Mesodermal cell (in vitro differentiated cells): Measurements from ENCODE around the gene LRRC25.
A peak's percentile ranks its signal among the peaks of the same experiment; 100 is the strongest.

ENCODE experiments used
- H3K27ac ChIP-seq: 2 replicates; pipeline ENCODE4 v1.7.0; 2013; ENCODE audit warnings: mild to moderate bottlenecking, low read depth, low read length, moderate library complexity; ENCODE audit not compliant: severe bottlenecking
- H3K36me3 ChIP-seq: 2 replicates; pipeline ENCODE4 v1.7.1; 2013; ENCODE audit warnings: mild to moderate bottlenecking, low read length, moderate library complexity; ENCODE audit not compliant: control insufficient read depth, insufficient read depth
- H3K4me1 ChIP-seq: one replicate; pipeline ENCODE4 v1.7.1; 2013; ENCODE audit warnings: mild to moderate bottlenecking, low read length; ENCODE audit not compliant: insufficient read depth, control insufficient read depth, poor library complexity, severe bottlenecking
- H3K4me3 ChIP-seq: 2 replicates; pipeline ENCODE4 v1.7.0; 2013; ENCODE audit warnings: low read length, control low read depth, mild to moderate bottlenecking; ENCODE audit not compliant: insufficient read depth, poor library complexity, severe bottlenecking; ENCODE audit errors: extremely low read depth
- H3K9me3 ChIP-seq: 2 replicates; pipeline ENCODE4 v1.7.1; 2013; ENCODE audit warnings: mild to moderate bottlenecking, low read length, moderate library complexity; ENCODE audit not compliant: control insufficient read depth
- WGBS, 2 experiments: methylation state at CpG; one replicate each; pipeline ENCODE4 v1.1.5; 2013; ENCODE audit warnings: missing lambda C conversion rate in 2 of 2; ENCODE audit not compliant: insufficient coverage in 2 of 2; 5-methylcytosine and 5-hydroxymethylcytosine counted together

The LRRC25 gene

DNA sequence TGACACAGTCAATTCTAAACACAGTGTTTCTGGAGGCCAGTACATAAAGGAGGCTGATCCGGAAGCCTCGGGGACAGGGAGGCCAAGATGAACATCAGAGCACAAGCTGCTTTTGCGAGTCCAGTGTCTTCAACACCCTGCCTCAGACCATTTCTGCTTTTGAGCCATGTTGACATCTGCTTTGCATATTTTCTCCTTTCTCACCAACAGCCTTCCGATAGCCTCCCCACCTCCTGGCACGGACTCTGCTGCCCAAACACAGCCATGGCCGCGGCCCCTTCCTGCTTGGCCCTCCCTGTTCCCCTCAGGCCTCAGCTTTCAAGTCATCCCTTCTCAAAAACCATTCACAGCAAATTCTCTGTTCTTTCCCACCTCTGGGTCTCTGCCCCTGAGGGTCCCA is 3.6 kb downstream of the LRRC25 start:
- H3K9me3 ChIP-seq = no peaks in the 10 kb centered on the region
- peaks cover 8% of the 10 kb centered on the region for H3K36me3 ChIP-seq
- no peak overlapping the region for H3K27ac ChIP-seq
- no peak overlapping the region for H3K4me3 ChIP-seq
- H3K4me1 ChIP-seq = no peaks in the 10 kb centered on the region
- WGBS, 2 experiments = 87 to 89% methylated on average over 7 of the region's 7 CpGs

DNA sequence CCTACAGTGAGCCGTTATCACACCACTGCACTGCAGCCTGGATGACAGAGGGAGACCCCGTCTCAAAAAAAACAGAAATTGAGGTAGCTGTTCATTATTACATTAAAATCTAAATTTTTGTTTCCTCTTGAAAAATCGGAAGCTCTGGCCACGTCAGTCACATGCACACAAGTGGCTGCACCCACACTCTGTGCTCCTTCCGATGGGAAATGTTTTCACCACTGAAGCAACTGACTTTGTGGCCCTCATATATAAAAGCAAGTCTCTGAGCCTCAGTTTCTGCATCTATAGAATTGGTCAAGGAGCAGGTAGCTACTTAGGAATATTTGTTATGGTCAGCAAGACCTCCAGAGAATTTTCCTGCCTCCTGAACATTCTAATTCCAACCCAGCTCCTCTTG is 4.5 kb downstream of the LRRC25 start:
- H3K9me3 ChIP-seq = no peaks in the 10 kb centered on the region
- peaks cover 11% of the 10 kb centered on the region for H3K36me3 ChIP-seq
- WGBS, 2 experiments = 95 to 100% methylated on average over 3 to 4 of the region's 5 CpGs
- no peak overlapping the region for H3K4me3 ChIP-seq
- no peak overlapping the region for H3K27ac ChIP-seq
- H3K4me1 ChIP-seq = no peaks in the 10 kb centered on the region

DNA sequence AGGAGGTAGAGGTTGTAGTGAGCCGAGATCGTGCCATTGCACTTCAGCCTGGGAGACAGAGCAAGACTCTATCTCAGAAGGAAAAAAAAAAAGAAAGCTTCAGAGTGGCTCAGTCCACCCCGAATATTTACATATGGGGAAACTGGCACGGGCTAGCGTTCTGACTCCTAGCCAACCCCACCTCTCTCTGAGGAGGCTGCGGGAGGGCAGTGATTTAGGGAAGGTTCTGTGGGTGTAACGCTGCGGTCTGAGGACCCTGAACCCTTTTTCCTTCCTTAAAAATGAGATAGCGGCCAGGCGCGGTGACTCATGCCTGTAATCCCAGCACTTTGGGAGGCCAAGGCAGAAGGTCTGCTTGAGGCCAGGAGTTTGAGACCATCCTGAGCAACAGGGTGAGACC is 5.0 kb downstream of the LRRC25 start:
- 93 to 98% methylated on average over 5 to 6 of the region's 11 CpGs for WGBS, 2 experiments
- no peak overlapping the region for H3K27ac ChIP-seq
- H3K9me3 ChIP-seq = no peaks in the 10 kb centered on the region
- peaks cover 11% of the 10 kb centered on the region for H3K36me3 ChIP-seq
- no peaks in the 10 kb centered on the region for H3K4me1 ChIP-seq
- no peak overlapping the region for H3K4me3 ChIP-seq

DNA sequence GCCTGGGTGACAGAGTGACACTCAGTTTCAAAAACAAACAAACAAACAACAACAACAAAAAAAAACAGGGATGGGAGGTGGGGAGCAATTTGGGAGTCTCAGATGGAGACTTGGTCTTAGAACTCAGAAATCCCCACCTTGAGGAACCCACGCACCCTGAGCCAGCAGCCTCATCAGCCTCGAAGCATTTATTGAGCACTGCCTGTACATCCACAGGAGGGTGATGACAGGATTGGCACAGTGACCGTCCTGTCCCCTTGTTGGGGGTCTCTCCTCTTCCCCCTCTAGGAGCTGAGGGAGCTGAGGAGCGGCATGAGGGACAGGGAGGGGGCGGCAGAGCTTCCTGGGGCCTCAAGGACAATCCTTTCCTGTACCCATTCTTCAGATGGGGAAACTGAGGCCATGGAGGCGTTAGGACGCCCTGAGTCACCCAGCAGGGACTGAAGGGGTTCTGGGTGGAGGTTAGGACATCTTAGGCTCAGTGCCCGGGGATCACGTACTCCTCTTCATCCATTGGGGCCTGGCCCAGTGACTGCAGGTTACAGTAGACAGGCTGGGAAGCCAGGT is 5.8 kb downstream of the LRRC25 start:
- WGBS, 2 experiments = 90 to 97% methylated on average over 3 to 6 of the region's 9 CpGs
- Histone ChIP-seq H3K4me3 (no peak overlapping the region), H3K9me3 (no peaks in the 10 kb centered on the region)

DNA sequence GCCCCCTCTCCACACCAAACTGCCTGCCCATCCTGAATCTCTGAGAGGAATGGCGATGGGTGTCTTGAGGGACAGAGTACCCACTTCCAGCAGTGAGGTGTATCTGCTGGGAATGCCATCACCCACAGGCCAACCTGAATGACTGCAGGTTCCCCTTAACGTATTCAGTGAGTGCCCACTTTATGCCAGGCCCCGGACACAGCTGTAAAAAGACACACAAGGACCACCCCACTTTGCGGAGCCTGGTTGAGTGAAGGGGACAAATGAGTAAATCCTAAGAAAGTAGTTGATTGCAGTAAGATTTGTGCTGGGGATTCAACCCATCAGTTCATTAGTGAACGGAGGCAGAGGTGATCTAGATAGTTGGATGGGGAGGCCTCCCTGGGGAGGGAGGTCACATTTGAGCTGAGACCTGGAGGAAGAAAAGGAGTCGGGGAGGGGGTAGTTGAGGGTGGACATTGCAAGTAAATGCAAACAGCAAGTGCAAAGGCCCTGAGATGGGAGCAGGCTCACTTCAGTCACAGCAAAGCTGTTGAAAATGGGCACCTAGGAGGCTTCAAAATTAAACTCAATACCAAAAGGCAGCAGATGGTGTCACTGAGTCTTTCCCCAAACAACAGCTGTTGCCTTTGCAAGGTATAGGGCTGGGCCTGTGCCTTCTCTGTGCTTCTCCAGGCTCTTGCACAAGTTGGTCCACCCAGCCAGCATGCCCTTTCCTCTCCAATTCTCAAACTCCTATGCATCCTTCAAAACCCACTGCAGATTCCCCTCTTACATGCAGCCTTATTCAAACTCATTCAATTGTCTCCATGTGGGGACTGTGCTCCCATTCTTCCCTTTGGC is 7.1 kb downstream of the LRRC25 start:
- H3K9me3 ChIP-seq = no peaks in the 10 kb centered on the region
- H3K4me1 ChIP-seq = peaks cover 15% of the 10 kb centered on the region
- WGBS, 2 experiments = 75 to 86% methylated on average over 2 to 5 of the region's 6 CpGs
- H3K36me3 ChIP-seq = peaks cover 11% of the 10 kb centered on the region
- no peak overlapping the region for H3K27ac ChIP-seq
- no peak overlapping the region for H3K4me3 ChIP-seq

More for the DNA sequence above, 5.8 kb downstream of the LRRC25 start:
- Histone ChIP-seq H3K36me3 (peaks cover 11% of the 10 kb centered on the region), H3K4me1 (peaks cover 5% of the 10 kb centered on the region), H3K27ac (no peak overlapping the region)

DNA sequence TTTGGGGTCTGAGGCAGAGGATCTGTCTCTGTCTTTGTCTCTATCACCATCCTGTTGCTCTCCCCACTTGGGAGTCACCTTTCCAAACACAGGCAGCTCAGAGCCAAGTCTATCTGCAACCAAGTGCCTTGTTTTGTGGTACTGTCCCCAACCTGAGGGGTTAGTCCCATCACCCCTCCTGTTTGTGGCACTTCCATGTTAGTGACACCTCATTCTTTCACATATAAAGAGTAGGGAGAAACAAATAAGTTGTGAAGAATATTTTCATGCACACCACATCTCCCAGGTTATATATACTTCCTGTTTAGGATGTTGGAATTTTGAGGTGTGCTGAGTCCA is 7.7 kb downstream of the LRRC25 start:
- Histone ChIP-seq H3K9me3 (no peaks in the 10 kb centered on the region), H3K27ac (no peak overlapping the region), H3K4me1 (peaks cover 19% of the 10 kb centered on the region), H3K4me3 (no peak overlapping the region), H3K36me3 (peaks cover 11% of the 10 kb centered on the region)

DNA sequence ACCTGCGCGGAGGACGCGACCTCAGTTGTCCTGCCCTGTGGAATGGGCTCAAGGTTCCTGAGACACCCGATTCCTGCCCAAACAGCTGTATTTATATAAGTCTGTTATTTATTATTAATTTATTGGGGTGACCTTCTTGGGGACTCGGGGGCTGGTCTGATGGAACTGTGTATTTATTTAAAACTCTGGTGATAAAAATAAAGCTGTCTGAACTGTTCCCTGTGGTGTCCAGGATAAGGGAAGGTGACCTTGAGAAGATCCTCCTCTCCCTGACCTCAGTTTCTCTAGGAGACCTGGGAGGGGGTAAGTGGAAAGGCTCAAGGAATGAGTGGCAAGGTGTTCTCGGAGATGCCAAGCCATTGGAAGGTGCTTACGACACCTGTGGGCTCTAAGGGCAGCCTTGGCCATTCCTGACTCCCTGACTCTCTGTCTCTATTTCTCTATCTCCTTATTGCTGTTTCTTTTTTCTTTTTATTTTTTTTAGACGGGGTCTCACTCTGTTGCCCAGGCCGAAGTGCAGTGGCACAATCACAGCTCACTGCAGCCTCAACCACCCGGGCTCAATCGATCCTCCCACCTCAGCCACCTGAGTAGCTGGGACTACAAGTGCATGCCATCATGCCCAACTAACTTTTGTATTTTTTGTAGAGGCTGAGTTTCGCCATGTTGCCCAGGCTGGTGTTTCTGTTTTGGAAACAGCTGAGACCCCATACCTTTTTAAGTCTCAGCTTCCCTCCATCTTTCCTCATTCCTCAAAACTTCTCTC is 8.3 kb downstream of the LRRC25 start:
- Histone ChIP-seq H3K4me1 (peaks cover 19% of the 10 kb centered on the region), H3K4me3 (peak overlapping the region; percentile 47), H3K9me3 (no peaks in the 10 kb centered on the region), H3K36me3 (peaks cover 11% of the 10 kb centered on the region), H3K27ac (no peak overlapping the region)
- WGBS, 2 experiments = 97 to 100% methylated on average over 7 to 10 of the region's 13 CpGs

DNA sequence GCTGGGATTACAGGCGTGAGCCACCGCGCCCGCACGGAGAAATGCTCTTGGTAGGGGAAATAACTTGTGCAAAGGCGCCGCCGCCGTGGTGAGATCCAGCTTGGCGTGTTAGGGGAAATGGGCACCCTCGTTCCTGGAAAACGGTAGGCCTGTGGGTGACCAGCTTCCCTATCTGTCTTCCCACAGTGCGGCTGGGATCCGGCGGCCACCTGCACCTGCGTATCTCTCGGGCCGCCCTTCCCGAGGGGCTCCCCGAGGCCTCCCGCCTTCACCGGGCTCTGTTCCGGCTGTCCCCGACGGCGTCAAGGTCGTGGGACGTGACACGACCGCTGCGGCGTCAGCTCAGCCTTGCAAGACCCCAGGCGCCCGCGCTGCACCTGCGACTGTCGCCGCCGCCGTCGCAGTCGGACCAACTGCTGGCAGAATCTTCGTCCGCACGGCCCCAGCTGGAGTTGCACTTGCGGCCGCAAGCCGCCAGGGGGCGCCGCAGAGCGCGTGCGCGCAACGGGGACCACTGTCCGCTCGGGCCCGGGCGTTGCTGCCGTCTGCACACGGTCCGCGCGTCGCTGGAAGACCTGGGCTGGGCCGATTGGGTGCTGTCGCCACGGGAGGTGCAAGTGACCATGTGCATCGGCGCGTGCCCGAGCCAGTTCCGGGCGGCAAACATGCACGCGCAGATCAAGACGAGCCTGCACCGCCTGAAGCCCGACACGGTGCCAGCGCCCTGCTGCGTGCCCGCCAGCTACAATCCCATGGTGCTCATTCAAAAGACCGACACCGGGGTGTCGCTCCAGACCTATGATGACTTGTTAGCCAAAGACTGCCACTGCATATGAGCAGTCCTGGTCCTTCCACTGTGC is 9.1 kb downstream of the LRRC25 start:
- Histone ChIP-seq H3K4me3 (peak overlapping the region; percentile 47), H3K27ac (no peak overlapping the region), H3K4me1 (peaks cover 19% of the 10 kb centered on the region), H3K9me3 (no peaks in the 10 kb centered on the region), H3K36me3 (peaks cover 11% of the 10 kb centered on the region)
- WGBS, 2 experiments = 29 to 31% methylated on average over 82 to 86 of the region's 86 CpGs

DNA sequence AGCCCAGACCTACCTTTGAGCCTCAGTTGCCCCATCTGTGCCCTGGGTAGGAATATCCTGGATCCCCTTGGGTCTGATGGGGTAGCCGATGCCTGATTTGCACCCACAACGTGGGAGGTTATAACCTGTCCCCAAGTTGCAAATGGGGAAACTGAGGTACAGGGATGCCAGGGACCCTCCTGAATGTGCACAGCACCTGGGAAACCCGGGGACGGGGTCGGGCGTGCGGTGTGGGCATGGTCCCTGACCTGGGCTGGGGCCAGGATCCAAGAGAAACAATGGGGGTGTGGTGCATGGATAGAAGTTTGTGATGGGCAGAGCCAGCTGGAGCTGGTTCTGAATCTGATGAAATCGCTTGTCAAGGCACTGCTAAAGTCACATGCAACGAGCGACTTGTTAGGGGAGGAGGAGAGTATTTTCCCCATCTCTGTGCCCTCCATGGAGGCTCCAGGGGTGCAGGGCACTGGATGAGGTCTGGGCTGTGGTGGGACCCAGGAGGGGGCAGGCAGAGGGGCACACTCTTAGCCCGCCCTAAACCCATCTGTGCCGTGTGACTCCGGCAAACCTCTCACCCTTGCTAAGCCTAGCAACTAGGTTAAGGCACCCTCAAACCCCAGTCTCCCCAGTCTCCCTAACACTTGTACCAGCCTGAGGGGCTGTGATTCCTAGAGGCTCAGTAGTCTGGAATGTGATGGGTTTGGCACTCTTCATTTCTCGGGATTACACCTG is 10.7 kb downstream of the LRRC25 start:
- Histone ChIP-seq H3K4me1 (peaks cover 31% of the 10 kb centered on the region), H3K36me3 (peaks cover 11% of the 10 kb centered on the region), H3K27ac (no peak overlapping the region), H3K4me3 (peak overlapping the region; percentile 47), H3K9me3 (no peaks in the 10 kb centered on the region)
- 87 to 93% methylated on average over 12 to 13 of the region's 14 CpGs for WGBS, 2 experiments
